SK-N-MC (cell line): ENCODE data around the gene VEPH1.

Experiments used
- EZH2 ChIP-seq: fragments of 200-600 bp; sonication (generic); IDR thresholded peaks from one replicate; pipeline ENCODE4 v1.6.1; 2017; ENCODE audit warnings: antibody characterized with exemption
- POLR2AphosphoS5 ChIP-seq: IDR thresholded peaks from 2 replicates; pipeline ENCODE4 v1.6.1; 2012; ENCODE audit warnings: mild to moderate bottlenecking, low read depth, low read length, borderline replicate concordance

DNA sequence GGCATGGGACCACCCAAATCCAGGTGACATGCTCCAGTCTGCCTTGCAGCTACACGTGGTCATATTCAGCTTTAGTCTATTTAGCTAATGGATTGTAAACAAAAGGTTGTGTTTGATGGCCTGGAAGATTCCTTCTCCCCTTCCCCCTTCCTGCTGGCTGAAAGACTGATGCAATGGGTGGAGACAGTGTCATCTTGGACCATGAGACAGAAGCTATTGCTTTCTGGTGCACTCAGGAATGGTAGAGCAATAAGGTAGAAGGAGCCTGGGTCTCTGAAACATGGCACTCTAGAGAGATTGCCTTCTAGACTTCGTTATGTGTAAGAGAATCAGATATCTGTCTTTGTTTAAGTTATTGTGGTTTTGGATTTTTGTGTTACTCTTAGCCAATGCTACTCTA lies 92.3 kb downstream of the VEPH1 start:
- TF ChIP-seq EZH2, result no peak
- no peak for TF ChIP-seq POLR2AphosphoS5
